MM.1S (cell line): ENCODE data around the gene THRSP.

Experiments
- DNase-seq: peaks from one replicate; pipeline ENCODE4 v3.0.0-alpha.2; 2015
- H2AFZ ChIP-seq: fragments of 300-600 bp; sonication (generic); 2 replicates; pipeline ENCODE4 v1.6.0; 2016; ENCODE audit warnings: antibody characterized with exemption, low read length
- H3F3A ChIP-seq: fragments of 300-600 bp; sonication (generic); 2 replicates; pipeline ENCODE4 v1.6.1; 2016; ENCODE audit warnings: mild to moderate bottlenecking, antibody characterized with exemption, low read length, moderate library complexity, mixed read lengths; ENCODE audit not compliant: insufficient read depth
- H3K27ac ChIP-seq: fragments of 300-600 bp; sonication (generic); 2 replicates; pipeline ENCODE4 v1.5.1; 2016; ENCODE audit warnings: mild to moderate bottlenecking, low read length
- H3K27me3 ChIP-seq: fragments of 300-600 bp; sonication (generic); replicated peaks from 2 replicates; pipeline ENCODE4 v1.6.0; 2016; ENCODE audit warnings: low read length; ENCODE audit not compliant: insufficient read depth
- H3K36me3 ChIP-seq: fragments of 300-600 bp; sonication (generic); replicated peaks from 2 replicates; pipeline ENCODE4 v1.6.1; 2016; ENCODE audit warnings: mild to moderate bottlenecking, low read length, mixed read lengths; ENCODE audit not compliant: insufficient read depth
- H3K4me1 ChIP-seq: fragments of 300-600 bp; sonication (generic); 2 replicates; pipeline ENCODE4 v1.6.1; 2016; ENCODE audit warnings: low read length, mixed read lengths
- H3K4me2 ChIP-seq: fragments of 300-600 bp; sonication (generic); 2 replicates; pipeline ENCODE4 v1.6.0; 2016; ENCODE audit warnings: low read depth, low read length
- H3K4me3 ChIP-seq: fragments of 300-600 bp; sonication (generic); 2 replicates; pipeline ENCODE4 v1.5.1; 2016; ENCODE audit warnings: low read length, mixed read lengths
- H3K79me2 ChIP-seq: fragments of 300-600 bp; sonication (generic); 2 replicates; pipeline ENCODE4 v1.6.1; 2016; ENCODE audit warnings: mixed run types, low read length, mixed read lengths
- H3K9ac ChIP-seq: fragments of 300-600 bp; sonication (generic); 2 replicates; pipeline ENCODE4 v1.6.1; 2016; ENCODE audit warnings: low read length, mixed read lengths
- H3K9me2 ChIP-seq: fragments of 300-600 bp; sonication (generic); replicated peaks from 2 replicates; pipeline ENCODE4 v1.6.1; 2016; ENCODE audit warnings: mild to moderate bottlenecking, low read length, mixed read lengths; ENCODE audit not compliant: insufficient read depth
- H3K9me3 ChIP-seq: fragments of 300-600 bp; sonication (generic); replicated peaks from 2 replicates; pipeline ENCODE4 v1.6.1; 2016; ENCODE audit warnings: mild to moderate bottlenecking, low read length, mixed read lengths; ENCODE audit not compliant: insufficient read depth
- H4K20me1 ChIP-seq: fragments of 300-600 bp; sonication (generic); 2 replicates; pipeline ENCODE4 v1.6.1; 2016; ENCODE audit warnings: mild to moderate bottlenecking, low read length, moderate library complexity, mixed read lengths; ENCODE audit not compliant: insufficient read depth
- CTCF ChIP-seq: fragments of 300-600 bp; sonication (generic); IDR thresholded peaks from 2 replicates; pipeline ENCODE4 v1.5.1; 2016; ENCODE audit warnings: antibody characterized with exemption, low read length, mixed read lengths
- EZH2 ChIP-seq: fragments of 300-600 bp; sonication (generic); optimal IDR thresholded peaks from 2 replicates; pipeline ENCODE3; 2017; ENCODE audit warnings: low read depth, mild to moderate bottlenecking, antibody characterized with exemption, low read length, mixed read lengths
- EZH2phosphoT487 ChIP-seq: fragments of 300-600 bp; sonication (generic); IDR thresholded peaks from 2 replicates; pipeline ENCODE4 v1.6.1; 2018; ENCODE audit warnings: antibody characterized with exemption, low read length

Gene THRSP

DNA sequence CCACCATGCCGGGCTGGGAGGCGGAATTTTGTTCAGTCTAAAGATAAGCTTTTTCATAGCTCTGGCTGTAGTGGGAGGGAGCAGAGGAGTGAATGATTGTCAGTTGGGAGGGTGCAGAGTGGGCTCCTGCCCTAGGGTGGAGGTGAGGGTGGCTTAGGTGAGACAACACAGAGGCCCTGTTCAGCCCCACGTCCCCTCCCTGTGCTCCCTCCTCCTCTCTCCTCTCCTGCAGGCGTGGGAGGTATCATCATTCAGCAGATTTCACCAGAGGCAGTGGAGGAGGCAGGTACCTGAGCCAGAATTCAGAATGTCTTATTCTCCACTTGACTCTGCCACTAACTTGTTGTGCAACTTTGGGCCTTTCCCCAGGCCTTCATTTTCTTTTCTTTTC, 1.7 kb upstream of the THRSP start:
- H3K27ac ChIP-seq = no peak overlapping the region
- no peaks in the 10 kb centered on the region for H3K36me3 ChIP-seq
- no peak overlapping the region for H3K9ac ChIP-seq
- H3K4me2 ChIP-seq = no peak overlapping the region
- no peaks in the 10 kb centered on the region for H4K20me1 ChIP-seq
- no peak for DNase-seq
- no peaks in the 10 kb centered on the region for H3F3A ChIP-seq
- H3K9me3 ChIP-seq = no peaks in the 10 kb centered on the region
- no peak overlapping the region for H3K4me3 ChIP-seq
- TF ChIP-seq EZH2 (no peak), CTCF (no peak), EZH2phosphoT487 (no peak)
- H2AFZ ChIP-seq = no peak overlapping the region
- no peaks in the 10 kb centered on the region for H3K79me2 ChIP-seq
- H3K4me1 ChIP-seq = peaks cover 10% of the 10 kb centered on the region
- no peaks in the 10 kb centered on the region for H3K9me2 ChIP-seq
- H3K27me3 ChIP-seq = no peaks in the 10 kb centered on the region

DNA sequence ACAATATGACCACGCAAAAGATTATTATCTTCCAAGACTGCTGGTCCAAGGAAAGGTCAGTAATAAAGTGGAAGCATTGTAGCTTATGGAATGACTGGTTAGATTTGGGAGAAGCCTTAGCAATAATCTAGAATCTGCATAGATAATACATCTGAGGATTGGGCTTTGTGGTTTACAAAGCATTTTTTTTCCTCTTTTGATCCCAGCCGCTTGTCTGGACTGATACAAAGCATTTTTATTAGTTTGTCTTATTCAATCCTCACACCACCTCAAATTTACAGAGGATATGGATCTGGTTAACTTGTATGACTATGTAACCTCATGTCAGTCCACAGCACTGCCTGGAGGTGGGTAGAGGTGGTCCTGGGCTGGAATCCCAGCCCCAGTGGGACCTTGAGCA, 990 bp upstream of the THRSP start:
- Histone ChIP-seq H3K9me3 (no peaks in the 10 kb centered on the region), H3K36me3 (no peaks in the 10 kb centered on the region), H3K4me3 (no peak overlapping the region), H3K4me2 (no peak overlapping the region), H4K20me1 (no peaks in the 10 kb centered on the region), H3K9ac (no peak overlapping the region), H3K27ac (no peak overlapping the region), H3F3A (no peaks in the 10 kb centered on the region), H3K27me3 (no peaks in the 10 kb centered on the region), H3K4me1 (peaks cover 10% of the 10 kb centered on the region), H2AFZ (no peak overlapping the region), H3K79me2 (no peaks in the 10 kb centered on the region), H3K9me2 (no peaks in the 10 kb centered on the region)
- DNase-seq = no peak
- no peak for TF ChIP-seq EZH2
- TF ChIP-seq CTCF = no peak
- TF ChIP-seq EZH2phosphoT487 = no peak

DNA sequence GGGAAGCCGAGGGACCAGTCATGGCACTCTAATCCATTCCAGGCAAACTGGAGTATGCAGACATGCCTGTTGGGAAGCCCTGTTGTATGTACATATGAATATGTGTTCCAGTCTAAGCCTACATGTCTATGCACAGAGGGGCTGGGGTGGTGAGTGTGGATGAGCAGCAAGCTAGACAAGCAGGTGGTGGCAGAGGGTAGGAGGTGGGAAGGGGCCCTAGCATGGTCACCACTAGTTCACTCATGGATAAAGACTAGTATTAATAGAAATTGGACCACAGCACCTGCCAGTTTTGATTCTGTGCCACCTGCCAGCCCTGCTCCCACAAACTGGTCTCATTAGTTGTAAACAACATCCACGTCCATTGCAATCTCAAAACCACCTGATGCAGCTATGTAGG, 1.5 kb downstream of the THRSP start:
- Histone ChIP-seq H3K9me2 (no peaks in the 10 kb centered on the region), H3K9me3 (no peaks in the 10 kb centered on the region), H3K4me2 (no peak overlapping the region), H3K27me3 (no peaks in the 10 kb centered on the region), H4K20me1 (no peaks in the 10 kb centered on the region), H3K27ac (no peak overlapping the region), H3K79me2 (no peaks in the 10 kb centered on the region), H3F3A (no peaks in the 10 kb centered on the region), H3K4me1 (peaks cover 10% of the 10 kb centered on the region), H3K4me3 (no peak overlapping the region), H3K9ac (no peak overlapping the region), H3K36me3 (no peaks in the 10 kb centered on the region; the same call in 1 of the 2 replicates), H2AFZ (no peak overlapping the region)
- no peak for DNase-seq
- no peak for TF ChIP-seq CTCF
- TF ChIP-seq EZH2phosphoT487 = no peak
- TF ChIP-seq EZH2 = no peak

- no peak overlapping the region for H3K4me2 ChIP-seq
Observed at GRCh38 chr11:78066471-78066870, 2.8 kb downstream of the THRSP start.

More at GRCh38 chr11:78066471-78066870, 2.8 kb downstream of the THRSP start:
- Histone ChIP-seq H3K9ac (no peak overlapping the region), H3K79me2 (peaks cover 9% of the 10 kb centered on the region), H2AFZ (no peak overlapping the region), H3K27ac (no peak overlapping the region), H3K9me2 (no peaks in the 10 kb centered on the region), H3K27me3 (no peaks in the 10 kb centered on the region), H3K4me3 (no peak overlapping the region), H3K9me3 (no peaks in the 10 kb centered on the region), H3K4me1 (peaks cover 10% of the 10 kb centered on the region), H3K36me3 (no peaks in the 10 kb centered on the region; the same call in 1 of the 2 replicates), H3F3A (no peaks in the 10 kb centered on the region), H4K20me1 (no peaks in the 10 kb centered on the region)
- TF ChIP-seq EZH2phosphoT487 = no peak
- DNase-seq = no peak
